ENCODE data around the gene LBH.

Gene LBH

DNA sequence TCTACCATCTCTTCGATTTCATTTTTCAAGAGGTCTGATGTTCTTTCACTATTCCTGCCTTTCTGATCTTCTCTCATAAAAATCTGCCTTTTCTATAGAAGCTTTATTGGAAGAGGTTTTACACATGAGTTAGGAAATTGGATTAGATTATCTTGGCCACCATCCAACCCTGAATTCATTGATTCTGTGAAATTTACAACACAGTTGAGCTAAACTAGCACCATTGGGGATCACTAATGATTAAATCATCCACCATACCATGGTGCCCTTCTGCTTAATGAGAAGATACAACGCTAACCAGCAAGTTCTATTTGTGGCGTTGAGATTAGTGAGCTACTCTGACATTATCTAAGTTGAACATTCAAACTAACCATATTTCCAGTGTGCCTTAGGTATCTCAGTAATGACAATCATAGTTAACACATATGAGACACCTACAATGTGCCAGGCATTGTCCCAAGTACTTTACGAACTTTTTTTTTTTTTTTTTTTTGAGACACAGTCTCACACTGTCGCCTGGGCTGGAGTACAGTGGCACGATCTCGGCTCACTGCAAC, 17.3 kb upstream of the LBH start:
- Histone ChIP-seq H3K9me3 (ENCODE audit: control insufficient read depth, low read length) (no peaks in the 10 kb centered on the region), H3K27me3 (ENCODE audit: control insufficient read depth, insufficient read depth, low read length) (no peaks in the 10 kb centered on the region), H3K9ac (no peak overlapping the region), H3K4me3 (ENCODE audit: low read depth, low read length) (no peak overlapping the region), H3K4me1 (peaks cover 38% of the 10 kb centered on the region), H2AFZ (no peak overlapping the region), H3K79me2 (no peaks in the 10 kb centered on the region), H3K36me3 (ENCODE audit: control insufficient read depth, insufficient read depth, low read length) (no peaks in the 10 kb centered on the region), H3K4me2 (ENCODE audit: low read length) (no peak overlapping the region), H3K27ac (no peak overlapping the region)
- TF ChIP-seq, protein P1, sequence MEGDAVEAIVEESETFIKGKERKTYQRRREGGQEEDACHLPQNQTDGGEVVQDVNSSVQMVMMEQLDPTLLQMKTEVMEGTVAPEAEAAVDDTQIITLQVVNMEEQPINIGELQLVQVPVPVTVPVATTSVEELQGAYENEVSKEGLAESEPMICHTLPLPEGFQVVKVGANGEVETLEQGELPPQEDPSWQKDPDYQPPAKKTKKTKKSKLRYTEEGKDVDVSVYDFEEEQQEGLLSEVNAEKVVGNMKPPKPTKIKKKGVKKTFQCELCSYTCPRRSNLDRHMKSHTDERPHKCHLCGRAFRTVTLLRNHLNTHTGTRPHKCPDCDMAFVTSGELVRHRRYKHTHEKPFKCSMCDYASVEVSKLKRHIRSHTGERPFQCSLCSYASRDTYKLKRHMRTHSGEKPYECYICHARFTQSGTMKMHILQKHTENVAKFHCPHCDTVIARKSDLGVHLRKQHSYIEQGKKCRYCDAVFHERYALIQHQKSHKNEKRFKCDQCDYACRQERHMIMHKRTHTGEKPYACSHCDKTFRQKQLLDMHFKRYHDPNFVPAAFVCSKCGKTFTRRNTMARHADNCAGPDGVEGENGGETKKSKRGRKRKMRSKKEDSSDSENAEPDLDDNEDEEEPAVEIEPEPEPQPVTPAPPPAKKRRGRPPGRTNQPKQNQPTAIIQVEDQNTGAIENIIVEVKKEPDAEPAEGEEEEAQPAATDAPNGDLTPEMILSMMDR (IDR thresholded peaks at IDR 0.05), result no peak

DNA sequence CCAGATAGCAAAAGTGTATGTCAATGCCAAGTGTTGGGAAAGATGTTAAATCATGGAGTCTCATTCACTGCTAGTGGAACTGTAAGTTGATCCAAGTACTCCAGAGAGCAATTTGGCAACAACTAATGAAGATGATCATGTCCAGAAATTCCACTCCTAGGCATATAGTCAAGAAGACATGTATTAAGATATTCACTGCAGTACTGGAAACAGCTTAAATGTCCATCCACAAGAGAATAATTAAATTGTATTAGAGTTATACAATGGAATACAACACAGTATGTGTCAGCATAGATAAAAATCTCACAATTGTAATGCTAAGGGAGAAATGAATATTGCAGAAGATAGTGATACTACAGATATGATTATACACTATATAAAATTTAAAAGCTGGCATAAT, 15.2 kb upstream of the LBH start:
- Histone ChIP-seq H3K4me3 (ENCODE audit: low read depth, low read length) (no peak overlapping the region), H3K9ac (no peak overlapping the region), H3K27me3 (ENCODE audit: control insufficient read depth, insufficient read depth, low read length) (no peaks in the 10 kb centered on the region), H3K27ac (peak overlapping the region; percentile 98), H3K36me3 (ENCODE audit: control insufficient read depth, insufficient read depth, low read length) (no peaks in the 10 kb centered on the region), H3K79me2 (peaks cover under 1% of the 10 kb centered on the region), H2AFZ (no peak overlapping the region), H3K4me2 (ENCODE audit: low read length) (no peak overlapping the region), H3K9me3 (ENCODE audit: control insufficient read depth, low read length) (no peaks in the 10 kb centered on the region), H3K4me1 (peaks cover 39% of the 10 kb centered on the region)
- TF ChIP-seq, protein P1 (IDR thresholded peaks at IDR 0.05), result no peak

DNA sequence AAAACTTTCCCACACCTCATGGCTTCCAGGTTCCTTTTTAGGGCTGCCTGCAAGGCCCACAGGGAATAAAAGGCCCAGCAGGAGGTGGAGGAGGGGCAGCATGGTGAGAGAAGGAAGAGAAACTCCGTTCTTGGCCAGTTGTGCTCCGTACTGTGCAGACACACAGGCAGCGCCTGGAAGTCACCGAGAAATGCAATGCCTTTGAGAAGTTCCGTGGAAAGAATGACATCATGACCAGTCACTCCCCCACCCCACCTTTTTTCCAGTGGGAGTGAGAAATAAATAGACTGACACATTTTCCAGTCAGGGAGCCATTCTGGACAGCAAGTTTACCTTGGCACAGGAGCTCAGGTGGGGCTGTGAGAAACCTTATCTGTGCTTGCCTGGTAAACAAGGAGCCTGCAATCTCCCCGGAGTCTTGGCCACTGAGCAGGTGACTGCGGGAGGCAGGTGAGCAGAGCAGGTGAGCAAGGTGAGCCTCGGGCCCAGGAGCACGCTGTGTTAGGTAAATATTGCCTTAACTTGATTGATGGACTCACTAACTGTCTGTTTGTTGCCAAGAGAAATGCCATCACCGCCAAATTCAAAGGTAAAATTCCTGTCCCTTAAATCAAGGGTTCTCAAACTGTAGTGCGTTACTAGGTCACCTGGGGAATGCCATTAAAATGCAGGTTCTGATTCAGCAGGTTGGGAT, 13.5 kb upstream of the LBH start:
- Histone ChIP-seq H3K36me3 (ENCODE audit: control insufficient read depth, insufficient read depth, low read length) (no peaks in the 10 kb centered on the region), H3K27ac (peak overlapping the region; percentile 98), H3K4me1 (peaks cover 42% of the 10 kb centered on the region), H3K9me3 (ENCODE audit: control insufficient read depth, low read length) (no peaks in the 10 kb centered on the region), H3K79me2 (peaks cover 3% of the 10 kb centered on the region), H3K4me2 (ENCODE audit: low read length) (peak overlapping the region; percentile 29), H3K27me3 (ENCODE audit: control insufficient read depth, insufficient read depth, low read length) (no peaks in the 10 kb centered on the region), H2AFZ (peak overlapping the region; percentile 89), H3K9ac (no peak overlapping the region), H3K4me3 (ENCODE audit: low read depth, low read length) (peak overlapping the region; percentile 8)
- TF ChIP-seq, protein P1 (IDR thresholded peaks at IDR 0.05), result no peak

DNA sequence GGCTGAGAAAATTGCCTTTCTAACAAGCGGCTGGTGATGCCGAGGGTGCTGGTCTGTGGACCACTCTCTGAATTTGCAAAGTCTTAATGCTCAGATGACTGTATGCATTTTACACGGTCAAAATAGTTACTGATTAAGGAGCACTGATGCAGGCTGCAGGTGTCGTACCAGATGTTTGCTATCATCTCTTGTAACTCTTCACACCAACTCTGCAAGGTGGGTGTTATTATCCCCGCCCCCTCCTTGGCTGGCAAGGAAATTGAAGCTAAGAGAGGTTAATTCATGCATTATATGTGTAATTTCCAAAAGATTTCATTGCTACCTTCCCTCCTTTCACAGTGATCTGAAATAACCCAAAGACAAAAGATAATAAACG, 13.0 kb upstream of the LBH start:
- H3K27ac ChIP-seq, result peak overlapping the region; percentile 98
- H3K9ac ChIP-seq, result no peak overlapping the region
- H3K4me1 ChIP-seq, result peaks cover 46% of the 10 kb centered on the region
- no peaks in the 10 kb centered on the region for H3K9me3 ChIP-seq (ENCODE audit: control insufficient read depth, low read length)
- TF ChIP-seq, protein P1 (IDR thresholded peaks at IDR 0.05), result no peak
- no peak overlapping the region for H3K4me3 ChIP-seq (ENCODE audit: low read depth, low read length)
- no peaks in the 10 kb centered on the region for H3K27me3 ChIP-seq (ENCODE audit: control insufficient read depth, insufficient read depth, low read length)
- peaks cover 3% of the 10 kb centered on the region for H3K79me2 ChIP-seq
- H3K4me2 ChIP-seq (ENCODE audit: low read length), result peak overlapping the region; percentile 29
- H2AFZ ChIP-seq, result peak overlapping the region; percentile 89
- no peaks in the 10 kb centered on the region for H3K36me3 ChIP-seq (ENCODE audit: control insufficient read depth, insufficient read depth, low read length)

DNA sequence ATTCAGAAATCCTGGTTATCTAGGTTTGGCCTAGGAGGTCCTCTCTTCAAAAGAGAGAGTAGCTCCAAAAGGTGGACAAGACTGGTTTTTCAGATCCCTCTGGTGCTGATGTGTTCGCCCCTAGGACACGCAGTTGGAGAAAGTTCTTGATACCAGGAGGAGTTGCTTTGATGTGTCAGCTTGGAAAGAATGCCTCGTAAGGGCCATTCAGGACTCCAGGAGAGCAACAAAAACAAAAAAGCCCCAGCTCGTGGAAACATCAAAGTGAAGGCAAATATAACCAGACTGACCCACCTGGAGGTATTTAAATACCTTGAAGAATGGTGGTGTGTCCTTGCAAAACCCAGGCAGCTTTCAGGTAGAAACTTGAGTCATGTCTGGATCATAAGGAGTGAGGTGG, 12.5 kb upstream of the LBH start:
- Histone ChIP-seq H3K9ac (no peak overlapping the region), H3K9me3 (ENCODE audit: control insufficient read depth, low read length) (no peaks in the 10 kb centered on the region), H2AFZ (peak overlapping the region; percentile 89), H3K4me1 (peaks cover 51% of the 10 kb centered on the region), H3K27ac (peak overlapping the region; percentile 98), H3K4me3 (ENCODE audit: low read depth, low read length) (no peak overlapping the region), H3K27me3 (ENCODE audit: control insufficient read depth, insufficient read depth, low read length) (no peaks in the 10 kb centered on the region), H3K4me2 (ENCODE audit: low read length) (peak overlapping the region; percentile 29), H3K79me2 (peaks cover 3% of the 10 kb centered on the region), H3K36me3 (ENCODE audit: control insufficient read depth, insufficient read depth, low read length) (no peaks in the 10 kb centered on the region)
- TF ChIP-seq, protein P1 (IDR thresholded peaks at IDR 0.05), result no peak

Measured in parathyroid adenoma (tissue), 2 donors.